DND-41 (cell line): Measurements from ENCODE around the gene FOXK2.
A peak's percentile ranks its signal among the peaks of the same experiment; 100 is the strongest.

ENCODE experiments used
- ATAC-seq: fragments of 200-7000 bp; cut with Tn5 transposase; 3 replicates; pipeline ENCODE4 v1.9.1; 2021; ENCODE audit warnings: low read depth; ENCODE audit not compliant: insufficient read depth
- DNase-seq: peaks from one replicate; pipeline ENCODE4 v3.0.0-alpha.2; 2020
- H2AFZ ChIP-seq: 2 replicates; pipeline ENCODE4 v1.6.0; 2012; ENCODE audit warnings: low read depth, low read length
- H3K27ac ChIP-seq: 2 replicates; pipeline ENCODE4 v1.5.1; 2012; ENCODE audit warnings: low read length, inconsistent platforms
- H3K27me3 ChIP-seq: fragments of 200-600 bp; sonication (generic); 2 replicates; pipeline ENCODE4 v1.6.0; 2012; ENCODE audit warnings: low read length, mild to moderate bottlenecking, inconsistent platforms; ENCODE audit not compliant: insufficient read depth, poor library complexity
- H3K36me3 ChIP-seq: 2 replicates; pipeline ENCODE4 v1.5.1; 2012; ENCODE audit warnings: low read length, inconsistent platforms; ENCODE audit not compliant: insufficient read depth
- H3K4me1 ChIP-seq: 2 replicates; pipeline ENCODE4 v1.5.1; 2012; ENCODE audit warnings: mild to moderate bottlenecking, low read length; ENCODE audit not compliant: insufficient read depth
- H3K4me2 ChIP-seq: 2 replicates; pipeline ENCODE4 v1.6.0; 2012; ENCODE audit warnings: mild to moderate bottlenecking, moderate library complexity, low read length, inconsistent platforms; ENCODE audit not compliant: insufficient read depth
- H3K4me3 ChIP-seq, 2 experiments: fragments of 200-600 bp in 1 of 2; shearing (Covaris generic) in 1 of 2; 2 replicates each; pipeline ENCODE4 v1.5.1; 2012 to 2016; ENCODE audit warnings: inconsistent platforms in 2 of 2, low read length in 2 of 2, mild to moderate bottlenecking in 2 of 2, low read depth in 1 of 2, moderate library complexity in 1 of 2
- H3K79me2 ChIP-seq: 2 replicates; pipeline ENCODE4 v1.6.0; 2012; ENCODE audit warnings: low read length, inconsistent platforms; ENCODE audit not compliant: insufficient read depth
- H3K9ac ChIP-seq: 2 replicates; pipeline ENCODE4 v1.6.0; 2012; ENCODE audit warnings: low read depth, mild to moderate bottlenecking, inconsistent platforms, low read length, moderate library complexity
- H3K9me3 ChIP-seq: 2 replicates; pipeline ENCODE4 v1.5.1; 2012; ENCODE audit warnings: low read length, moderate library complexity, mild to moderate bottlenecking, inconsistent platforms; ENCODE audit not compliant: insufficient read depth, severe bottlenecking
- H4K20me1 ChIP-seq: 2 replicates; pipeline ENCODE4 v1.6.0; 2012; ENCODE audit warnings: low read length; ENCODE audit not compliant: insufficient read depth
- CTCF ChIP-seq: IDR thresholded peaks from 2 replicates; pipeline ENCODE4 v1.5.1; 2012; ENCODE audit warnings: borderline replicate concordance, low read length, moderate library complexity, mild to moderate bottlenecking; ENCODE audit not compliant: poor library complexity, severe bottlenecking; ENCODE audit errors: extremely low read depth
- EZH2 ChIP-seq: IDR thresholded peaks from 3 replicates; pipeline ENCODE4 v1.6.1; 2012; ENCODE audit warnings: borderline replicate concordance, low read depth, mild to moderate bottlenecking, moderate library complexity, low read length, inconsistent platforms; ENCODE audit not compliant: severe bottlenecking

Gene FOXK2

GRCh38 chr17:82548681-82549303 lies 29.3 kb downstream of the FOXK2 start:
- Histone ChIP-seq H3K9me3 (no peaks in the 10 kb centered on the region), H3K9ac (no peak overlapping the region), H3K4me2 (no peak overlapping the region), H3K27ac (no peak overlapping the region), H3K79me2 (peaks cover 98% of the 10 kb centered on the region), H2AFZ (no peak overlapping the region), H3K27me3 (no peaks in the 10 kb centered on the region), H4K20me1 (peaks cover 88% of the 10 kb centered on the region), H3K4me3 (no peak overlapping the region), H3K36me3 (peaks cover 25% of the 10 kb centered on the region), H3K4me1 (no peaks in the 10 kb centered on the region)
- ATAC-seq (no peak), DNase-seq (no peak)
- no peak for TF ChIP-seq EZH2
- no peak for TF ChIP-seq CTCF

GRCh38 chr17:82551779-82552457 lies 32.4 kb downstream of the FOXK2 start:
- ATAC-seq (peak; percentile 99), DNase-seq (peak; percentile 74)
- Histone ChIP-seq H3K4me3 (no peak overlapping the region), H3K27ac (no peak overlapping the region), H3K9ac (no peak overlapping the region), H3K27me3 (no peaks in the 10 kb centered on the region), H3K4me1 (no peaks in the 10 kb centered on the region), H4K20me1 (peaks cover 85% of the 10 kb centered on the region), H3K4me2 (no peak overlapping the region), H3K79me2 (peaks cover 98% of the 10 kb centered on the region), H2AFZ (no peak overlapping the region), H3K9me3 (no peaks in the 10 kb centered on the region), H3K36me3 (peaks cover 19% of the 10 kb centered on the region)
- peak; percentile 76 for TF ChIP-seq CTCF
- no peak for TF ChIP-seq EZH2

- no peaks in the 10 kb centered on the region for H3K27me3 ChIP-seq
- no peaks in the 10 kb centered on the region for H3K9me3 ChIP-seq
- DNase-seq (no peak), ATAC-seq (no peak)
- TF ChIP-seq EZH2 (no peak), CTCF (no peak)
- H3K4me1 ChIP-seq, result no peaks in the 10 kb centered on the region
- no peak overlapping the region for H3K27ac ChIP-seq
- H3K36me3 ChIP-seq, result peaks cover 23% of the 10 kb centered on the region
- no peak overlapping the region for H3K4me2 ChIP-seq
- H3K79me2 ChIP-seq, result peaks cover 96% of the 10 kb centered on the region
- peaks cover 85% of the 10 kb centered on the region for H4K20me1 ChIP-seq
- no peak overlapping the region for H3K4me3 ChIP-seq
- no peak overlapping the region for H2AFZ ChIP-seq
- no peak overlapping the region for H3K9ac ChIP-seq
Observed at GRCh38 chr17:82552580-82552979, 33.0 kb downstream of the FOXK2 start.
